SJSA1 (cell line): Measurements from ENCODE around the gene NXF2B. TPM values are rescaled to one million over a fixed set of nuclear protein-coding genes. Genes with fewer than 3 reads are reported as not detected.
A peak's percentile ranks its signal among the peaks of the same experiment; 100 is the strongest.
"Not testable (repeated sequence)": the region's sequence is repeated elsewhere in the genome, so short reads cannot be mapped to it uniquely, and the experiment has no call there.

Experiments used
- DNase-seq, 2 experiments: peaks; one replicate each; pipeline ENCODE4 v3.0.0-alpha.2; 2015 to 2020; ENCODE audit warnings: low spot score in 2 of 2, low read depth in 1 of 2
- H3K27ac ChIP-seq: fragments of 250-450 bp; sonication (Bioruptor Pico); 2 replicates; pipeline ENCODE4 v1.5.1; 2020; ENCODE audit warnings: mild to moderate bottlenecking, moderate library complexity
- H3K27me3 ChIP-seq: fragments of 250-450 bp; sonication (Bioruptor Pico); replicated peaks from 2 replicates; pipeline ENCODE4 v1.5.1; 2020; ENCODE audit warnings: mild to moderate bottlenecking, moderate library complexity
- H3K36me3 ChIP-seq: fragments of 250-450 bp; sonication (Bioruptor Pico); 2 replicates; pipeline ENCODE4 v1.5.1; 2020; ENCODE audit warnings: mild to moderate bottlenecking
- H3K4me1 ChIP-seq: fragments of 250-450 bp; sonication (Bioruptor Pico); replicated peaks from 2 replicates; pipeline ENCODE4 v1.6.1; 2021; ENCODE audit warnings: mild to moderate bottlenecking
- H3K4me3 ChIP-seq: fragments of 250-450 bp; sonication (Bioruptor Pico); 2 replicates; pipeline ENCODE4 v1.5.1; 2020; ENCODE audit warnings: mild to moderate bottlenecking
- H3K9me3 ChIP-seq: fragments of 250-450 bp; sonication (Bioruptor Pico); replicated peaks from 2 replicates; pipeline ENCODE4 v1.5.1; 2020; ENCODE audit warnings: mild to moderate bottlenecking
- total RNA-seq: library from RNA; depleted of rRNA; stranded (reverse); fragments of >200 nt; shearing (Covaris generic); gene quantifications from 2 replicates; pipeline ENCODE4 v1.2.3, GENCODE V29; 2014; rRNA removed

NXF2B gene
- total RNA-seq: not detected in 2 replicates

- H3K27ac ChIP-seq, H3K4me1 ChIP-seq, H3K36me3 ChIP-seq, H3K4me3 ChIP-seq, H3K9me3 ChIP-seq, DNase-seq, H3K27me3 ChIP-seq: not testable (repeated sequence)
Observed at GRCh38 chrX:102439908-102440307, at the start of gene NXF2B. Gene NXF2B (minus strand): TSS chrX:102440008. CDS start chrX:102380036, 59,972 bp downstream.

- not testable (repeated sequence) for H3K4me3 ChIP-seq, H3K4me1 ChIP-seq, H3K27ac ChIP-seq, H3K27me3 ChIP-seq, H3K36me3 ChIP-seq, DNase-seq, H3K9me3 ChIP-seq
Observed at GRCh38 chrX:102478765-102479164, 39.0 kb upstream of the NXF2B start.

GRCh38 chrX:102471762-102472220 is 32.0 kb upstream of the NXF2B start, which contains the start of gene TCP11X2:
Gene TCP11X2 (minus strand): TSS chrX:102471812.
- not testable (repeated sequence) for H3K4me1 ChIP-seq, H3K36me3 ChIP-seq, H3K27me3 ChIP-seq, DNase-seq, H3K4me3 ChIP-seq, H3K27ac ChIP-seq, H3K9me3 ChIP-seq

- H3K27ac ChIP-seq, H3K4me1 ChIP-seq, DNase-seq, H3K27me3 ChIP-seq, H3K4me3 ChIP-seq, H3K9me3 ChIP-seq, H3K36me3 ChIP-seq: not testable (repeated sequence)
Observed at GRCh38 chrX:102470215-102470614, 30.4 kb upstream of the NXF2B start.

GRCh38 chrX:102458615-102459014 is 18.8 kb upstream of the NXF2B start:
- not testable (repeated sequence) for H3K36me3 ChIP-seq, H3K27me3 ChIP-seq, H3K9me3 ChIP-seq, H3K4me3 ChIP-seq, H3K27ac ChIP-seq, DNase-seq, H3K4me1 ChIP-seq

- not testable (repeated sequence) for DNase-seq, H3K36me3 ChIP-seq, H3K4me3 ChIP-seq, H3K27ac ChIP-seq, H3K9me3 ChIP-seq, H3K4me1 ChIP-seq, H3K27me3 ChIP-seq
Observed at GRCh38 chrX:102414493-102414892, 25.3 kb downstream of the NXF2B start.

GRCh38 chrX:102345916-102346315 is 93.9 kb downstream of the NXF2B start:
- H3K36me3 ChIP-seq: no peaks in the 10 kb centered on the region
- H3K4me1 ChIP-seq: no peaks in the 10 kb centered on the region
- H3K9me3 ChIP-seq: no peaks in the 10 kb centered on the region
- peak; percentile 26 to 57 for DNase-seq
- no peaks in the 10 kb centered on the region for H3K27me3 ChIP-seq
- H3K4me3 ChIP-seq: no peak overlapping the region
- no peak overlapping the region for H3K27ac ChIP-seq

- Histone ChIP-seq H3K4me3 (no peak overlapping the region), H3K36me3 (no peaks in the 10 kb centered on the region), H3K27ac (no peak overlapping the region), H3K9me3 (no peaks in the 10 kb centered on the region), H3K27me3 (no peaks in the 10 kb centered on the region), H3K4me1 (no peaks in the 10 kb centered on the region)
- no peak for DNase-seq
Observed at GRCh38 chrX:102341867-102342266, 97.9 kb downstream of the NXF2B start.

- no peaks in the 10 kb centered on the region for H3K27me3 ChIP-seq
- no peak overlapping the region for H3K4me3 ChIP-seq
- no peak overlapping the region for H3K27ac ChIP-seq
- H3K4me1 ChIP-seq: no peaks in the 10 kb centered on the region
- no peaks in the 10 kb centered on the region for H3K9me3 ChIP-seq
- H3K36me3 ChIP-seq: no peaks in the 10 kb centered on the region
- no peak for DNase-seq
Observed at GRCh38 chrX:102339312-102340298, 100.2 kb downstream of the NXF2B start.

- Histone ChIP-seq H3K4me1 (no peaks in the 10 kb centered on the region), H3K27me3 (no peaks in the 10 kb centered on the region), H3K36me3 (no peaks in the 10 kb centered on the region), H3K27ac (no peak overlapping the region), H3K9me3 (no peaks in the 10 kb centered on the region), H3K4me3 (no peak overlapping the region)
- DNase-seq: no peak
Observed at GRCh38 chrX:102338162-102338561, 101.6 kb downstream of the NXF2B start.

Other genes starting within 250 kb of the NXF2B start
- gene TCP11X1, start 224.7 kb downstream of the NXF2B start, total RNA-seq: not detected in 2 replicates
- not detected in 2 replicates for gene NXF2, start 192.8 kb downstream of the NXF2B start, total RNA-seq
- gene TCP11X2, start 31.8 kb upstream of the NXF2B start, total RNA-seq: not detected in 2 replicates
- gene TMSB15A, start 76.7 kb upstream of the NXF2B start, total RNA-seq: 44.2 and 52.0 TPM in 2 replicates
- 17.0 and 19.0 TPM in 2 replicates for gene ARMCX5, start 159.5 kb upstream of the NXF2B start, total RNA-seq
- gene GPRASP1, start 211.5 kb upstream of the NXF2B start, total RNA-seq: 0.63 and 0.87 TPM in 2 replicates